ENCODE measurements around the gene H6PD.

GRCh38 chr1:9282696-9282955 is 48.1 kb downstream of the H6PD start:
- TF ChIP-seq, protein P1, sequence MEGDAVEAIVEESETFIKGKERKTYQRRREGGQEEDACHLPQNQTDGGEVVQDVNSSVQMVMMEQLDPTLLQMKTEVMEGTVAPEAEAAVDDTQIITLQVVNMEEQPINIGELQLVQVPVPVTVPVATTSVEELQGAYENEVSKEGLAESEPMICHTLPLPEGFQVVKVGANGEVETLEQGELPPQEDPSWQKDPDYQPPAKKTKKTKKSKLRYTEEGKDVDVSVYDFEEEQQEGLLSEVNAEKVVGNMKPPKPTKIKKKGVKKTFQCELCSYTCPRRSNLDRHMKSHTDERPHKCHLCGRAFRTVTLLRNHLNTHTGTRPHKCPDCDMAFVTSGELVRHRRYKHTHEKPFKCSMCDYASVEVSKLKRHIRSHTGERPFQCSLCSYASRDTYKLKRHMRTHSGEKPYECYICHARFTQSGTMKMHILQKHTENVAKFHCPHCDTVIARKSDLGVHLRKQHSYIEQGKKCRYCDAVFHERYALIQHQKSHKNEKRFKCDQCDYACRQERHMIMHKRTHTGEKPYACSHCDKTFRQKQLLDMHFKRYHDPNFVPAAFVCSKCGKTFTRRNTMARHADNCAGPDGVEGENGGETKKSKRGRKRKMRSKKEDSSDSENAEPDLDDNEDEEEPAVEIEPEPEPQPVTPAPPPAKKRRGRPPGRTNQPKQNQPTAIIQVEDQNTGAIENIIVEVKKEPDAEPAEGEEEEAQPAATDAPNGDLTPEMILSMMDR (optimal IDR thresholded peaks at IDR 0.05 in 1 of 3, IDR thresholded peaks at IDR 0.05 in 1 of 3, conservative IDR thresholded peaks at IDR 0.05 in 1 of 3; ENCODE audit: extremely low read depth in 1 of 3, insufficient read depth in 2 of 3, low read length in 3 of 3) = no peak
- TF ChIP-seq EZH2 (IDR thresholded peaks at IDR 0.05; ENCODE audit: low read length) = no peak

Data from keratinocyte (primary cell).